Stimulated activated CD8-positive, alpha-beta memory T cell treated with anti-CD3 and anti-CD28 coated beads, Interleukin-4, amount 100 ng/mL, for 48 hours (primary cell): ENCODE data around the gene TBC1D2.

Experiments
- DNase-seq: peaks from one replicate; pipeline ENCODE4 v3.0.0-alpha.2; 2020

The TBC1D2 gene

GRCh38 chr9:98236901-98237487, 18.5 kb downstream of the TBC1D2 start:
- no peak for DNase-seq

DNA sequence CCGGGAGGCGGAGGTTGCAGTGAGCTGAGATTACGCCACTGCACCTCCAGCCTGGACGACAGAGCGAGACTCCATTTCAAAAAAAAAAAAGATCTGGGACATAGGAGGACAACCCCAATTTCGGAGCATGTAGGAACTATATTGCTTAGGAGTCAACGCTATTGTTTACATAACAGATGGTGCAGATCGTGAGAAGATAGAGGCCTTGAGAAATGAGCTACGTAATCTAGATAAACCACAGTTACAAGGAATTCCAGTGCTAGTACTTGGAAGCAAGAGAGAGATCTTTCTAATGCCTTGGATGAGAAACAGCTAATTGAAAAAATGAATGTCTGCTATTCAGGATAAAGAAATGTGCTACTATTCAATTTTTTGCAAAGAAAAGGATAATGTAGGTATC, 20.3 kb downstream of the TBC1D2 start:
- DNase-seq = no peak

DNA sequence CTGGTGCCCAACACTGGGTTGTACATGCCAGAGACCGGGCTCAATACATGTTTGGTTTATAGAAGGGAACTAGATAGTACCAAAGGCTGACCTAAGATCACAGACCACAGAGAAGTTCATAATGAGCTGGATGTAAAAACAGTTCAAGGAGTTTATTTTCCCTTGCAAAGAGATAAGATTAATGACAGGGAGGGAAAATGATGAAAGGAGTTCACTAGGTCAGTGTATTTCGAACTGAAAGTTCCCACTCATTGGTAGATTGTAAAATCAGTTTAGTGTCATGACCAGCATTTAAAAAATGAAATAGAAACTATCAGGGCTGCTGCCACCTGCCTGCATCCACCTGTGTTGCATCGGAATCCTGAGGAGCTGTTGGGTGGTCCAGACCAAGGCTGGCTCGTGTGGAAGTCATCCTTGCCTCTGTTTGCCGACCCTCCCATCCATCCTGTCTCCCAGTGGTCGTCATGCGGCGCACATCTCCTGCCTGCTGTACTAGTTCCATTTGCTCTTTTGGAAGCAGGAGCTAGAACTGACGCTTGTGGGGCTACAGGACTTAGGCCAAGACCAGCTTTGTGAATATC, 21.1 kb downstream of the TBC1D2 start:
- DNase-seq = no peak

GRCh38 chr9:98232926-98233325, 22.5 kb downstream of the TBC1D2 start:
- DNase-seq = no peak

- no peak for DNase-seq
Observed at GRCh38 chr9:98231770-98232478, 23.5 kb downstream of the TBC1D2 start.

DNA sequence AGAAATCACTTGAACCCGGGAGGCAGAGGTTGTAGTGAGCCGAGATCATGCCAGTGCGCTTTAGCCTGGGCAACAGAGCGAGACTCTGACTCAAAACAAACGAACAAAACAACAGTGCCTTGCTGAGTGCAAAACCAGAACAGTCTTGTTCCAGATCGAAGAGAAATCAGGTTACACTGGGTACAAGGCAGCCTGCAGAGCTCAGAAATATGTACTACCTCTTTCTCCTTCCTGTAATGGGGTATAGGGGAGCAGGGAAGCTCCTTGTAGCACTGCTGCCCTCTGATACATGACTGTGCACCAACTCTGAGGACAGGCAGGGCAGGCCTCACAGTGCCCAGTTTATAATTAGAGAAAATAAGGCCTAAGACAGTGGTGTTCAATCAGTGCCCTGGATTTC, 24.7 kb downstream of the TBC1D2 start:
- no peak for DNase-seq

- no peak for DNase-seq
Observed at GRCh38 chr9:98230304-98230703, 25.1 kb downstream of the TBC1D2 start.

- no peak for DNase-seq
Observed at GRCh38 chr9:98229620-98230019, 25.8 kb downstream of the TBC1D2 start.

DNA sequence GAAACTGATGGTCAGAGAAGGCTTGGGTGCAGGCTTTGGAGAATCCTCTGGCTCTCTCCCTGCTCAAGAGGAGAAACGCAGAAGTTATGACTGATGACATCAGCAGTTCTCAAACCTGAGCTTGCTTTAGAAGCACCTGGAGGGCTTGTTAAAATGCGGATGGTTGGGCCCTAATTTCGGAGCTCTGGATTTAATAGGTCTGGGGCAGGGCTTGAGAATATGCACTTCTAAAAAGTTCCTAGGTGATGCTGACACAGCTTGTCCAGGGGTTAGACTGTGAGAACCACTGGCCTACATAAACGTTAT, 26.4 kb downstream of the TBC1D2 start:
- DNase-seq = no peak

DNA sequence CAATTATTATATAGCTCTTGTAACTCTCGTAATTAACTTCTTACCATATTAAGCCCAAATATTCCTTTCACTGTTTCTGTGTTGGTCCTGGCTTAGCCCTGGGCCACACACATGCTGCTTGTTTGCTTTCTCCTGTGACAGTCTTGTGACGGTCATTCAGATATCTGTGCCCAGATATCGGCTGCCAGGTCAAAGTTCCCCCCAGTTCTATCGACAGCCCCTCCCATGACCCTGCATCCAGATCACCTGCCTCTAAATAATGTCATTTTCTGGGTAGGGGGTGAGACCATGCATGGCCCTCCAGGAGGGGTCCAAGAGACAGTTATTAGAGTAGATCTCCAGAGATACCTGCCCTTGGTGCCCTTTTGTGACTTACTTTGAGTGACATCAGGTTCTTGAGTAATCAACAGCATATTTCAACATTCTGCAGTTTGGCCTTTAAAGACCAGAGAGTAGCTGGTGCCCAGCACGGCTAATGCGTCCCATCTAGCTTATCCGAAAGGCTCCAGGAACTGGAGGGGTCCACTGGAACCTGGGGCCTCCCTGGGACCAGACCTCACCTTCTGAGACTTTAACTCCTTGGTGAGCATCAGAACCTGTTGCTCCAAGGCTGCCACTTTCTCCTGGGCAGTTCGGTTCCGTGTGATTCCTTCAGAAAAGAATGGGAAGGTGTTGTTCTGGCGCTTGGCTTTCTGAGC, 26.9 kb downstream of the TBC1D2 start:
- DNase-seq = no peak

GRCh38 chr9:98227883-98228282, 27.6 kb downstream of the TBC1D2 start:
- DNase-seq = no peak

DNA sequence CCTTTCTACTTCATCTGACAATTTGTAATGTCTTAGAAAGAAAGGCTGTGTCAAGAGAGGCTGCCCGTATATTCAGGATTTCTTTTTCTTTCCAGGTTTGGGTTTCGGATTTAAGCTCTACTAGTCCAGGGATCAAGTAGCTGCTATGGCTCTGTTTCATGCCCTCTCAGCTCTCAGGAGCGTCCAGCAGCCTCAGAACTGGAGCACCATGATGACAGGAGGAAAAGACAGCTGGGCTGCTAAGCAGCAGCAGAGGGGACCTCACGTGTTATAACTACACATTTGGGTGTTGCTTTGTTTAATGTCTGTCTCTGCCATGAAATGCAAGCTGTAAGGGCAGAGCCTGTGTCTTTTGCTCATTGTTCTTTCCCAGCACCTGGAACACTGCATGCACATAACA, 28.5 kb downstream of the TBC1D2 start:
- no peak for DNase-seq

GRCh38 chr9:98226516-98226915, 28.9 kb downstream of the TBC1D2 start:
- no peak for DNase-seq

- DNase-seq = no peak
Observed at GRCh38 chr9:98225015-98225442, 30.4 kb downstream of the TBC1D2 start.

- DNase-seq = no peak
Observed at GRCh38 chr9:98222885-98223691, 32.4 kb downstream of the TBC1D2 start.

DNA sequence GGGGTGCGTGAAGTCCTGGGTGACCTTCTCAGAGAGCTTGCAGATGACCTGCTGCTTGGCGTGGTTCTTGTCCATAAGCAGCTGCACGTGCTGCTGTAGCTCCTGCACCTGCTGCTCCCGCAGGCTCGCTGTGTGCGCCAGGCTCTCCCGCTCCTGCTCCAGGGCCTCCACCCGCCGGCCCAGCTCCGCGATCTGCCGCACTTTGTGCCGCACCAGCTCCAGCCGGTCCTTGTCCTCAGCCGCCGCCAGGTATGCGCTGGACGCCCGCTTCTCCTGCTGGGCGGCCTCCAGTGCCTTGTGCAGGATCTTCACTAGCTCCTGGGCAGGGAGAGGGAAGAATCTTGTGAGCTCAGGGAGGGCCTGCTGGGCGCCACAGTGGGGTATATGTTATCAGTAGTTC, 34.5 kb downstream of the TBC1D2 start:
- no peak for DNase-seq

DNA sequence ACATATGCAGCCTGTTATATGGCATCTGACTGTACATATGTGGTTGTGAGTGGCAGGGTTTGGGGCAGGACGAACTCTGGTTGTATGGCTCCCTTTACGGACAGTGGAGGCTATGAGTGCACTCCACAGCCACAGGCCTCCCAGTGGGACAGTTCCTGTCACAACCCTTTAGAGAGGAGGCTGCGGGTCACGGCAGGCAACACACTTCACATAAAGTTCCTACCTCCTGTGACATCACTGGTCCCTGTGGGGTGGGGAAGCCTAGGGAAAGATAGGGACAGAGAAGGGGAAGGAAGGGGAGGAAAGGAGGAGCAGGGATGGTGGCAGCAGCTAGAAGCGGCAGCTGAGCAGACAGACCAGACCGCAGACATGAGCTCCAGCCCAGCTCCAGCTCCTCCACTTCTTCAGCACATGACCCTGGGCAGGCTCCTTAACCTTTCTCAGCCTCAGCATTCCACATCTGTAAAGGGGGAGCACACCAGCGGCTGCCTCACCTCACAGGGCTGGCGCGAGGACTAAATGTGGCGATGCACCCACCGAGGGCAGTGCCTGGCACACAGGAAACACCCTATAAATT, 35.6 kb downstream of the TBC1D2 start:
- DNase-seq = no peak

DNA sequence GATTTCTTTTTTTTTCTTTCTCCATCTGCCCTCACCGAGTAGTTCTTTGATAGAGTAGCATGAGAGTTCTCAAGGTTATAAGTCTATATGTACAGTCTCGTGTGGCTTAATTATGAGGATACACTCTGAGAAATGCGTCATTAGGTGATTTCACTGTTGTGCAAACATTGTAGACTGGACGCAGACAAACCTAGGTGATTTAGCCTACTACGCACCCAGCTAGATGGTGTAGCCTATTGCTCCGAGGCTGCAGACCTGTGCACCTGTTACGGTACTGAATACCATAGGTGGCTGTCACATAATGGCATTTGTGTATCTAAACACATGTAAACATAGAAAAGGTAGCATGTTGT, 36.1 kb downstream of the TBC1D2 start:
- DNase-seq = no peak

GRCh38 chr9:98218562-98219363, 36.7 kb downstream of the TBC1D2 start:
- DNase-seq = no peak

DNA sequence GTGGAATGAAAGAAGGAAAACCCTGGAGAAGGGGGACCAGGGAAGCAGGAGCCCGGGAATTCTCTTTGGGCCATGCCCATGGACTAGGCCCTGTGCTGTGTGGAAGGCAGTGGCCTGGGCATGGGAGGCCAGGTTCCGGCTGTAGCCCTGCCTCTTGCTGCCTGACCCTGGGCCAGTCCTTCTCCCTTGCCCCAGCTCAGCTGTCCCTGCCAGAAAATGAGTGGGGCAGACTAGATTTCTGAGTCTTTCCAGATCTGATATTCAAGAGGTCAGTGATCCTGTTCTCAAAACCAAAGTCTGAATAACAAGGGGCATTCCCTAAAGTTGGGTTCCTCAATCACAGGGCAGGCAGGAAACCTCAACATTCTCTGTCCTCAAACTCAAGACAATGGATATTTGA, 38.2 kb downstream of the TBC1D2 start:
- no peak for DNase-seq

GRCh38 chr9:98216391-98216790, 39.1 kb downstream of the TBC1D2 start:
- no peak for DNase-seq

- no peak for DNase-seq
Observed at GRCh38 chr9:98215821-98216220, 39.6 kb downstream of the TBC1D2 start.
